Caki2 (cell line): ENCODE results near the gene INPP5D. TPM values are rescaled to one million over a fixed set of nuclear protein-coding genes. Genes with fewer than 3 reads are reported as not detected.
A peak's percentile ranks its signal among the peaks of the same experiment; 100 is the strongest.

Experiments used
- DNase-seq: peaks from one replicate; pipeline ENCODE4 v3.0.0-alpha.2; 2015; ENCODE audit warnings: low read depth
- in situ Hi-C: cut with HindIII; loops from 2 replicates; pipeline ENCODE4 v1.10.0; 2016; ENCODE audit warnings: low sequenced_read_pairs, low pct_unique_long_range_greater_than_20kb, mixed read lengths
- total RNA-seq: library from RNA; depleted of rRNA; stranded (reverse); fragments of >200 nt; shearing (Covaris generic); gene quantifications from 2 replicates; pipeline ENCODE4 v1.2.3, GENCODE V29; 2014; ENCODE audit warnings: low replicate concordance

The INPP5D gene
- total RNA-seq, 1 experiment from 2014 or later, result not detected

- no peak for DNase-seq
- in situ Hi-C loops, result no loop called here
Measured at GRCh38 chr2:233204286-233204936, 144.3 kb downstream of the INPP5D start.

GRCh38 chr2:233208382-233209116 lies 148.4 kb downstream of the INPP5D start:
- in situ Hi-C loops, result no loop called here
- peak; percentile 27 for DNase-seq

GRCh38 chr2:233209117-233209532 lies 149.0 kb downstream of the INPP5D start:
- DNase-seq, result no peak
- in situ Hi-C loops, result no loop called here

- peak; percentile 68 for DNase-seq
- in situ Hi-C loops, result no loop called here
Measured at GRCh38 chr2:233209533-233210171, 149.5 kb downstream of the INPP5D start.

GRCh38 chr2:233210281-233210680 lies 150.1 kb downstream of the INPP5D start:
- in situ Hi-C loops, result no loop called here
- DNase-seq, result no peak

GRCh38 chr2:233210843-233211547 lies 150.9 kb downstream of the INPP5D start:
- in situ Hi-C loops, result no loop called here
- peak; percentile 61 for DNase-seq

- in situ Hi-C loops, result no loop called here
- DNase-seq, result no peak
Measured at GRCh38 chr2:233211548-233211895, 151.4 kb downstream of the INPP5D start.

GRCh38 chr2:233213011-233213410 lies 152.9 kb downstream of the INPP5D start:
- in situ Hi-C loops, result no loop called here
- DNase-seq, result no peak

- no peak for DNase-seq
- in situ Hi-C loops, result no loop called here
Measured at GRCh38 chr2:233213975-233214374, 153.8 kb downstream of the INPP5D start.

GRCh38 chr2:233217892-233218377 lies 157.8 kb downstream of the INPP5D start:
- no peak for DNase-seq
- in situ Hi-C loops, result no loop called here

- in situ Hi-C loops, result no loop called here
- DNase-seq, result no peak
Measured at GRCh38 chr2:233218836-233219235, 158.7 kb downstream of the INPP5D start.

- no peak for DNase-seq
- in situ Hi-C loops, result no loop called here
Measured at GRCh38 chr2:233219848-233220247, 159.7 kb downstream of the INPP5D start.

- no peak for DNase-seq
Measured at GRCh38 chr2:233221378-233222063, 161.4 kb downstream of the INPP5D start.

GRCh38 chr2:233223059-233223894 lies 163.1 kb downstream of the INPP5D start:
- in situ Hi-C loops, result no loop called here

More at GRCh38 chr2:233221378-233222063, 161.4 kb downstream of the INPP5D start:
- in situ Hi-C loops, result no loop called here

GRCh38 chr2:233225230-233226068 lies 165.3 kb downstream of the INPP5D start:
- no peak for DNase-seq
- in situ Hi-C loops, result no loop called here

More at GRCh38 chr2:233223059-233223894, 163.1 kb downstream of the INPP5D start:
- no peak for DNase-seq

- DNase-seq, result no peak
- in situ Hi-C loops, result no loop called here
Measured at GRCh38 chr2:233226511-233227031, 166.4 kb downstream of the INPP5D start.
